A673 (cell line): ENCODE data around the gene ZBTB45. TPM values are rescaled to one million over a fixed set of nuclear protein-coding genes. Genes with fewer than 3 reads are reported as not detected.

Experiments used
- BruUV-seq: library from RNA; stranded (reverse); fragments of 400-500 nt; replicated peaks from 2 replicates; lab custom pipeline; 2021; lab: Mats Ljungman, UMichigan
- CTCF ChIA-PET: fragments of 300-600 bp; sonication (Branson Sonifier 250); formaldehyde crosslinking; loops from one replicate; lab custom pipeline; 2022; ENCODE audit warnings: antibody characterized with exemption; lab: Charles Lee
- POLR2A ChIA-PET: fragments of 300-600 bp; sonication (Branson Sonifier 250); formaldehyde crosslinking; loops from one replicate; lab custom pipeline; 2022; ENCODE audit warnings: antibody characterized with exemption; ENCODE audit not compliant: low non-redundant PET; lab: Charles Lee
- DNase-seq: peaks from one replicate; pipeline ENCODE4 v3.0.0-alpha.2; 2015; ENCODE audit warnings: low spot score
- H3K27ac ChIP-seq: fragments of 200-600 bp; sonication (generic); 2 replicates; pipeline ENCODE4 v1.5.1; 2016; ENCODE audit warnings: mixed run types, low read depth, mild to moderate bottlenecking, mixed read lengths, antibody characterized with exemption, low read length; ENCODE audit not compliant: poor library complexity, severe bottlenecking
- H3K27me3 ChIP-seq: fragments of 200-600 bp; sonication (generic); replicated peaks from 2 replicates; pipeline ENCODE4 v1.6.1; 2017; ENCODE audit warnings: mixed run types, low read depth, mild to moderate bottlenecking, mixed read lengths, antibody characterized with exemption, low read length; ENCODE audit not compliant: insufficient read depth, poor library complexity
- H3K36me3 ChIP-seq: fragments of 200-600 bp; sonication (generic); 2 replicates; pipeline ENCODE4 v1.6.1; 2016; ENCODE audit warnings: mixed run types, mild to moderate bottlenecking, mixed read lengths, antibody characterized with exemption, low read length; ENCODE audit not compliant: insufficient read depth, poor library complexity, severe bottlenecking
- H3K4me1 ChIP-seq: fragments of 200-600 bp; sonication (generic); 2 replicates; pipeline ENCODE4 v1.6.1; 2017; ENCODE audit warnings: mixed run types, mild to moderate bottlenecking, mixed read lengths, antibody characterized with exemption, low read length; ENCODE audit not compliant: insufficient read depth, poor library complexity, severe bottlenecking
- H3K4me3 ChIP-seq: fragments of 200-600 bp; sonication (generic); 2 replicates; pipeline ENCODE4 v1.5.1; 2016; ENCODE audit warnings: low read depth, mixed run types, mild to moderate bottlenecking, mixed read lengths, low read length; ENCODE audit not compliant: poor library complexity, severe bottlenecking
- H3K9me3 ChIP-seq: fragments of 200-600 bp; sonication (generic); 2 replicates; pipeline ENCODE4 v1.6.1; 2016; ENCODE audit warnings: mixed run types, low read depth, mild to moderate bottlenecking, mixed read lengths, antibody characterized with exemption, low read length; ENCODE audit not compliant: poor library complexity, severe bottlenecking
- EZH2 ChIP-seq: fragments of 200-600 bp; sonication (generic); IDR thresholded peaks from 2 replicates; pipeline ENCODE4 v1.6.1; 2017; ENCODE audit warnings: borderline replicate concordance, low read depth, mild to moderate bottlenecking, mixed read lengths, antibody characterized with exemption, low read length; ENCODE audit not compliant: poor library complexity, severe bottlenecking
- intact Hi-C: fragments of 100-400 bp; cut with micrococcal nuclease; formaldehyde crosslinking; loops from one replicate; pipeline ENCODE4 v1.10.0; 2022; ENCODE audit not compliant: unreplicated experiment
- total RNA-seq: library from RNA; stranded (reverse); gene quantifications from 2 replicates; pipeline ENCODE4 v1.2.3, GENCODE V29; 2021
- TF ChIP-seq, protein P1 (sequence below): fragments of 300-800, 200-600 bp; sonication (generic); conservative IDR thresholded peaks from 2 replicates; pipeline ENCODE4 v1.5.1; 2017; ENCODE audit warnings: low read depth, mild to moderate bottlenecking, antibody characterized with exemption, low read length, moderate library complexity, mixed read lengths

Gene ZBTB45
- total RNA-seq, 1 experiment from 2014 or later: 25.0 TPM

DNA sequence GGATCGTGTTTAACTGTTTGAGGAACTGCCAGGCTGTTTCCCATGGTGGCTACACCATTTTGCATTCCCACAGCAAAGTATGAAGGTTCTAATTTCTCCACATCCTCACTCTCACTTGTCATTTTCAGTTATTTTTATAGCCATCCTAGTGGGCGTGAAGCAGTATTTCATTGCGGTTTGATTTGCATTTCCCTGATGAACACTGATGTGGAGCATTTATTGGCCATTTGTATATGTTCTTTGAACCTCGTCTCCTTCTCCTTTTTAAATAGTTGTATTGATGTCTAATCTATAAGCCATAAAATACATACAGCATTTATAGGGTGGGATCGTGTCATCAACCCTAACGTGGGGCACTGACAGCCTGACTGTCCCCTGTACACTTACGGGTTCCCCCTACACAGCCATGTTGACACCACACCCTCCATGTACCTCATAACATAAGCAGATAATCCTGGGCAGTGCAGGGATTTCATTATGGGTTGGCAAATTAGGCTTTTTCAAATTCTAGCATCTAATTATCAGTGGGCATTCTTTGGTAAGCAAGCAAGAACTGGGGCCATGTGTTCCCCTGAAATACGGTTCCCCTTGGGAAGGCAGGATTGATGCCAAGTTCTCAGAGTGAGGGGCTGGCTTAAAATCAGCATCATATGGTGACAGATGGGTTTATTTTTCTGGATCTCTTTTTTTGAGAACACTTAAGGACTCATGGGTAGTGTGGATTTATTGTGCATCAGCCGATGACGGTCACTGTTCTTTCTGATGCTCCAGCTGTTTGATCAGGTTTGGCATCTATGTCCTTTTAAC, 11.6 kb upstream of the ZBTB45 start:
- CTCF ChIA-PET: no interaction called here
- H3K27me3 ChIP-seq: no peaks in the 10 kb centered on the region
- H3K27ac ChIP-seq: no peak overlapping the region
- POLR2A ChIA-PET: interaction anchor here (0.5 kb wide), 1 partner anchor 12 kb away, joined by 5 read pairs; the partner anchor contains the start of gene ZBTB45
- H3K4me1 ChIP-seq: no peaks in the 10 kb centered on the region
- H3K9me3 ChIP-seq: no peaks in the 10 kb centered on the region
- DNase-seq: no peak
- intact Hi-C loops: no loop called here
- no peaks in the 10 kb centered on the region for H3K36me3 ChIP-seq
- BruUV-seq: no TSS peak
- TF ChIP-seq, protein P1, sequence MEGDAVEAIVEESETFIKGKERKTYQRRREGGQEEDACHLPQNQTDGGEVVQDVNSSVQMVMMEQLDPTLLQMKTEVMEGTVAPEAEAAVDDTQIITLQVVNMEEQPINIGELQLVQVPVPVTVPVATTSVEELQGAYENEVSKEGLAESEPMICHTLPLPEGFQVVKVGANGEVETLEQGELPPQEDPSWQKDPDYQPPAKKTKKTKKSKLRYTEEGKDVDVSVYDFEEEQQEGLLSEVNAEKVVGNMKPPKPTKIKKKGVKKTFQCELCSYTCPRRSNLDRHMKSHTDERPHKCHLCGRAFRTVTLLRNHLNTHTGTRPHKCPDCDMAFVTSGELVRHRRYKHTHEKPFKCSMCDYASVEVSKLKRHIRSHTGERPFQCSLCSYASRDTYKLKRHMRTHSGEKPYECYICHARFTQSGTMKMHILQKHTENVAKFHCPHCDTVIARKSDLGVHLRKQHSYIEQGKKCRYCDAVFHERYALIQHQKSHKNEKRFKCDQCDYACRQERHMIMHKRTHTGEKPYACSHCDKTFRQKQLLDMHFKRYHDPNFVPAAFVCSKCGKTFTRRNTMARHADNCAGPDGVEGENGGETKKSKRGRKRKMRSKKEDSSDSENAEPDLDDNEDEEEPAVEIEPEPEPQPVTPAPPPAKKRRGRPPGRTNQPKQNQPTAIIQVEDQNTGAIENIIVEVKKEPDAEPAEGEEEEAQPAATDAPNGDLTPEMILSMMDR: no peak
- no peak for TF ChIP-seq EZH2
- H3K4me3 ChIP-seq: no peak overlapping the region

DNA sequence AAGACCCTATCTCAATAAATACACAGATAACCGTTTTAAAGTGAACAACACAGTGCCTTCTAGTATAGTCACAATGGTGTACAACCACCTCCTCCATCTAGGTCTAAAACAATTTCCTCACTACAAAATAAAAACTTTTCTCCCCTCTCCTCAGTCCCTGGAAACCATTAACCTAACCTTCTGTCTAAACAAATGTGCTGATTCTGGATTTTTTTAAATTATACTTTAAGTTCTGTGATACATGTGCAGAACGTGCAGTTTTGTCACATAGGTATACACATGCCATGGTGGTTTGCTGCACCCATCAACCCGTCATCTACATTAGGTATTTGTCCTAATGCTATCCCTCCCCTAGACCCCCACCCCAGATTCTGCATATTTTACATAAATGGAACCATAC, 9.8 kb upstream of the ZBTB45 start:
- no peaks in the 10 kb centered on the region for H3K36me3 ChIP-seq
- H3K9me3 ChIP-seq: no peaks in the 10 kb centered on the region
- DNase-seq: no peak
- no peaks in the 10 kb centered on the region for H3K4me1 ChIP-seq
- ChIA-PET POLR2A (no interaction called here), CTCF (no interaction called here)
- intact Hi-C loops: no loop called here
- no TSS peak for BruUV-seq
- no peak overlapping the region for H3K4me3 ChIP-seq
- no peak overlapping the region for H3K27ac ChIP-seq
- no peak for TF ChIP-seq EZH2
- TF ChIP-seq, protein P1: no peak
- H3K27me3 ChIP-seq: no peaks in the 10 kb centered on the region

DNA sequence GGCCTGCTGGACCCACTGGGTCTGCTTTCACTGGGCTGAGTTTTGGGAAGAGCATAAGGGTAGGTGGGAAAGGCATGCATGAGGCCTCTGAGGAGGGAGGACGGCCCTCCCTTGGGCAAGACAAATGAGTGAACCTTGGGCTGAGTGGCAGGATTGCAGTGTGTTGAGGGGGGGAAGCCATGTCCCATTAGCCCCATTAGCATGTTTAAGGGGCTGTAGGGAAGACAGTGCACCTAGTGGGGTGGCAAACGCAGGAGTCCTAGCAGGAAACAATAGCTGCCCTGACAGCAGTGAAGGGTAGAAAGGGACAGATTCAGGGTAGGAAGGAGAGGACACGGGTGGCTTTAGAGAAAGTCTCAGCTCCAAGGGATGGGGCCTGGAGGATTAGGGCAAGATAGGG, 3.1 kb upstream of the ZBTB45 start:
- no TSS peak for BruUV-seq
- DNase-seq: no peak
- no peak for TF ChIP-seq EZH2
- TF ChIP-seq, protein P1: no peak
- no peak overlapping the region for H3K27ac ChIP-seq
- no peak overlapping the region for H3K4me3 ChIP-seq
- H3K9me3 ChIP-seq: no peaks in the 10 kb centered on the region
- H3K4me1 ChIP-seq: peaks cover 8% of the 10 kb centered on the region
- POLR2A ChIA-PET: interaction anchor here (0.7 kb wide), 1 partner anchor 50 kb away, joined by 18 read pairs; no protein-coding TSS in a partner anchor
- H3K27me3 ChIP-seq: no peaks in the 10 kb centered on the region
- CTCF ChIA-PET: no interaction called here
- intact Hi-C loops: no loop called here
- no peaks in the 10 kb centered on the region for H3K36me3 ChIP-seq
